Bronchial epithelial cell (primary cell): ENCODE data around the gene SMYD3. TPM values are rescaled to one million over a fixed set of nuclear protein-coding genes. Genes with fewer than 3 reads are reported as not detected.
A peak's percentile ranks its signal among the peaks of the same experiment; 100 is the strongest.

Experiments used
- DNase-seq: peaks from one replicate; pipeline ENCODE4 v3.0.0-alpha.2; 2010; ENCODE audit warnings: low read depth
- FAIRE-seq: peaks from 2 replicates; lab custom pipeline; 2011; peaks lifted over from hg19 to GRCh38; lab: Jason Lieb, UNC
- H3K27me3 ChIP-seq: 2 replicates; pipeline ENCODE4 v1.5.1; 2011; ENCODE audit warnings: low read length; ENCODE audit not compliant: control insufficient read depth, insufficient read depth
- H3K36me3 ChIP-seq: 2 replicates; pipeline ENCODE4 v1.5.1; 2011; ENCODE audit warnings: low read length; ENCODE audit not compliant: control insufficient read depth, insufficient read depth
- H3K4me3 ChIP-seq: 2 replicates; pipeline ENCODE4 v1.5.1; 2011; ENCODE audit warnings: mild to moderate bottlenecking, low read depth, low read length, control low read depth
- total RNA-seq: library from RNA; depleted of rRNA; stranded (reverse); fragments of >200 nt; gene quantifications from 2 replicates; pipeline ENCODE4 v1.2.1, GENCODE V29; 2014
- TF ChIP-seq, protein P1 (sequence below): IDR thresholded peaks from 2 replicates; pipeline ENCODE4 v1.5.1; 2011; ENCODE audit warnings: mild to moderate bottlenecking, moderate library complexity, low read length, control low read depth, inconsistent platforms; ENCODE audit not compliant: insufficient read depth, severe bottlenecking

Gene SMYD3
- total RNA-seq, 1 donor from 2014 or later, result 17.4 TPM

DNA sequence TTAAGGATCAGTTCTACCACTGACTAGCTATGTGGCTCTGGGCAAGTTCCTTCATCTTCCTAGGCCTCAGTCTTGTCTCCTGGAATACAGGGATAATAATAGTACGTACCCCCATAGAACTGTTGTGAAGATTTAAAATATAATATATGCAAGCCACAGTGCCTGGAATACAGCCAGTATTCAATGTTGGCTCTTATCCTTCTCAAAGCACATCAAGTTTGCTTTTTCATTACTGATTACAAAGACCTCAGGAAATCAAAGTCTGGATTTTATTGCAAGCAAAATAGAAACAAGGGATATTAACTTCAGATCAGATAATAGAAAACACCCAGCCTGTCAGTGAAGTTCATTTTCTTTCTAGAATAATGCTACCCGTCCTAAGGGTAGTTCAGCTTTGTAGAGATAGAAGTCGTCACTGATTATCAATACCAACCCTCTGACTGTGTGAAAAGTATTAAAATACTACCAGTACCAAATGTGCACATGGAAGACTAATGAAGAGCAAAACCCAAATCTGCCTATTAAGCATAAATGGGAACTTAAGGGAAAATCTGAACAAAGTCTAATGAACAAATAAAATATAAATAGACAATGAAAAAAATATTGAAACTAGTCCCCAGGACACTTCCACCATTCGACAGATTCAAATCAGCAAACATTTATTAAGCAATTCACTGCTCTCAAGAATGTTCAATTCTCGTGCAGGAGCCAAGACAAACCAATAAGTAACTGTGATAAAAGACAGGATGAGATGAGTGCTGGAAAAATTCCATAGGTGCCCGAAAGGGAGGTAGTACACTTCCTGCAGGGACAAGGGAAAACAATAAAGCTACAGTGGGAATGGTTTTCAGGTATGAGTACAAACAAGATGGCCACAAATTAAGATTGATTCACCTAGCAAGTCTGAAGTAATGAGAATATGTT lies 206.2 kb downstream of the SMYD3 start:
- no peak for FAIRE-seq
- no peak overlapping the region for H3K4me3 ChIP-seq
- H3K36me3 ChIP-seq, result no peaks in the 10 kb centered on the region

DNA sequence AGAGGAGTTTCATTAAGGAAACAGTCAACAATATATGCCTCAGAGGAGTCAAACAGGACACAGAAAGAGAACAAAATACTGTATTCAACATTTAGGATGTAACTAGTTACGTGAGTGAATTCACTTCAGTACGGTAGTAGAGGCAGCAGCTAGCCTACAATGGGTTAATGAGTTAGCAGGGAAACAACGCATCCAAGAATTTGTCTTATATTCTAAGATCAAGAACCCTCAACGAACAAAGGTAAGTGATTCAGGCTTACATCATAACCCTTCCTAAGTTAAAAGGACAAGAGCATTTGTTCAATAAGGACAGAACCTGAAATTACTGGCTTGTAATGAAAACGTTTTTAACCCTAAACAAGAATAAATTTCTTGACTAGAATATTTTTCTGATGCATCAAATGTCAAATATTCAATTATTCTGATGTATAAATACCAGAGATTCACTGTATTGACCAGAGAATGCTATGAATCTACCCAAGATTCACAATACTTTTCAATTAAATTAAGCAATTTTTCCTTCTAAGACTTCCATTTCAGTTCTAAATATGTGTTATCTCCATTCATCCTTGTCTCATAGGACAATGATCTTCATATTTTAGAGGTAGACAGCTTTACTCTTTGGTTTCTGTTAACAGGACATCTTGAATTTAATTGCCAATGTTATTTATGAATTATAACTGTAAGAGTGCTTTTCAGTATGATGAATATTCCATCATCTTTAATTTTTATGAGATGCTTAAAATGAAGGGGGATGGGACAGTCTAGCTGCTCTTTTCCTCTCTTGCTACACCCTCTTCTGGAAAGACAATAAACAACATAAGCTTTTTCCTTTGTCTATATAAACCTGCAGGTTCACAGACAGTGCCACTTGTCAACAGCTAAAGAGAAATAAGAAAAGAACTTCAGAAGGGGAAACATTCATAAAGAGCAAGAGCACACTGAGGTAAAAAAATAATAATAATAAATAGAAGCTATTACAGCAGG lies 209.5 kb downstream of the SMYD3 start:
- H3K27me3 ChIP-seq, result no peaks in the 10 kb centered on the region
- H3K4me3 ChIP-seq, result no peak overlapping the region
- DNase-seq, result peak; percentile 85
- no peak for FAIRE-seq
- TF ChIP-seq, protein P1, sequence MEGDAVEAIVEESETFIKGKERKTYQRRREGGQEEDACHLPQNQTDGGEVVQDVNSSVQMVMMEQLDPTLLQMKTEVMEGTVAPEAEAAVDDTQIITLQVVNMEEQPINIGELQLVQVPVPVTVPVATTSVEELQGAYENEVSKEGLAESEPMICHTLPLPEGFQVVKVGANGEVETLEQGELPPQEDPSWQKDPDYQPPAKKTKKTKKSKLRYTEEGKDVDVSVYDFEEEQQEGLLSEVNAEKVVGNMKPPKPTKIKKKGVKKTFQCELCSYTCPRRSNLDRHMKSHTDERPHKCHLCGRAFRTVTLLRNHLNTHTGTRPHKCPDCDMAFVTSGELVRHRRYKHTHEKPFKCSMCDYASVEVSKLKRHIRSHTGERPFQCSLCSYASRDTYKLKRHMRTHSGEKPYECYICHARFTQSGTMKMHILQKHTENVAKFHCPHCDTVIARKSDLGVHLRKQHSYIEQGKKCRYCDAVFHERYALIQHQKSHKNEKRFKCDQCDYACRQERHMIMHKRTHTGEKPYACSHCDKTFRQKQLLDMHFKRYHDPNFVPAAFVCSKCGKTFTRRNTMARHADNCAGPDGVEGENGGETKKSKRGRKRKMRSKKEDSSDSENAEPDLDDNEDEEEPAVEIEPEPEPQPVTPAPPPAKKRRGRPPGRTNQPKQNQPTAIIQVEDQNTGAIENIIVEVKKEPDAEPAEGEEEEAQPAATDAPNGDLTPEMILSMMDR, result no peak
- no peaks in the 10 kb centered on the region for H3K36me3 ChIP-seq

More for the DNA sequence above, 206.2 kb downstream of the SMYD3 start:
- no peak for DNase-seq
- no peaks in the 10 kb centered on the region for H3K27me3 ChIP-seq
- TF ChIP-seq, protein P1, result no peak

DNA sequence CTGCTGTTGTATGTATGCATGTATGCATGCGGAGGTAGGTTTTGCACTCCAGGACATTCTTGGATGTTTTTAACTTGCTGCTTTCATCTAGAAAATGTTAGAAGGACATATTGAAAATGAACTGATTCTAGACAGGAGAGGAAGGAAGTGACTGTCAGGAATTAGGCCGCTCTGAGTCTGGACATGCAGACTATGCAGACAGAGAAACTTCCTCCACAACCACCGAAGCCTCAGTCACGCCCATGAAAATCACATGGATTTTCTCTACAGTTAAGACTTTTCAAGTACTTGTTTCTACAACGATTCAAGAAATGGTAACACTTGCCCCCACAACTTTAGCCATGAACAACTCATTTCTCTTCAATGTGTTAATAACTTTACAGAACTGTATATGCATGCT lies 211.1 kb downstream of the SMYD3 start:
- DNase-seq (peak; percentile 70), FAIRE-seq (no peak)
- no peak overlapping the region for H3K4me3 ChIP-seq
- TF ChIP-seq, protein P1, result no peak
- no peaks in the 10 kb centered on the region for H3K27me3 ChIP-seq
- no peaks in the 10 kb centered on the region for H3K36me3 ChIP-seq

DNA sequence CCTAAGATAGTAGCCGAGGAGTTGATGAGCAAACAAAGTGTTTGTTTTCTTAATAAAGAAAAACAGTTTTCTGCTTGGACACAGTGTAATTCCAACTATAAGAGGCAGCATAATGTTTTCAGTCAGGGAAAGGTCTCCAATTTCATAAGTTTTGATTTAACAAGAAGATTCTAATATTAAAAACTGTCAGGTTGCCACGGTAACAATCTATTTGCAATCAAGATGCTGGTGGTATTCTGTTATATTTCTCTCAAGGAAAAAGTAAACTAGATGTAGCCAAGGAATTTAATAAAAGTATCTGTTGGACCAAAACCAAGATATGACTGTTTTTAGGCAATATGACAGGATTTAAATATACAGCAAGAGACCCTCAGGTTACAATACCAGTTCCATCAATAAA lies 211.7 kb downstream of the SMYD3 start:
- FAIRE-seq (no peak), DNase-seq (no peak)
- TF ChIP-seq, protein P1, result no peak
- Histone ChIP-seq H3K27me3 (no peaks in the 10 kb centered on the region), H3K4me3 (no peak overlapping the region), H3K36me3 (no peaks in the 10 kb centered on the region)

DNA sequence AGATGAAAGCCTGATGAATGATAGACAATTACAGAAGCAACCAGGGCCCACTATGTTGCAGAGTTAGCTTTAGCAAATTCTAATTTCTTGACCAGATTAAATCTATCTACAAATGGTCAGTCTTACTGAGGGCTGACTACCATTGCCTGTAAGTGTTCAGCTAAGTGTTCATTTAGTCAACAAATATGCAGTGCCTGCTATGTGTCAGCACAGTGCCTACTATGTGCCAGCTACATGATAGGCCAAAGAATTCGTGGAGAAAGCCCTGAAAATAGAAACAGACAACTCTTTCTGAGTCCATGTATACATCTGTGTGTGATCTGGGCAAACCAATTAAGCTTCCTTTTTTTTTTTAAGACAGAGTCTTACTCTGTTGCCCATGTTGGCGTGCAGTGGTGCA lies 212.8 kb downstream of the SMYD3 start:
- Histone ChIP-seq H3K36me3 (no peaks in the 10 kb centered on the region), H3K27me3 (no peaks in the 10 kb centered on the region), H3K4me3 (no peak overlapping the region)
- FAIRE-seq, result no peak
- TF ChIP-seq, protein P1, result no peak
- no peak for DNase-seq
